HFFc6 (cell line): ENCODE results near the gene MAGI1. TPM values are rescaled to one million over a fixed set of nuclear protein-coding genes. Genes with fewer than 3 reads are reported as not detected.

Experiments used
- DNase-seq: peaks from one replicate; pipeline ENCODE4 v3.0.0-alpha.2; 2018
- H3K27ac Mint-ChIP-seq: 2 replicates; pipeline ENCODE4 v1.8.0; 2020; ENCODE audit warnings: mild to moderate bottlenecking, mixed read lengths
- H3K27me3 Mint-ChIP-seq: 2 replicates; pipeline ENCODE4 v1.8.0; 2021; ENCODE audit warnings: mild to moderate bottlenecking, moderate library complexity, mixed read lengths; ENCODE audit not compliant: insufficient read depth
- H3K36me3 Mint-ChIP-seq: 2 replicates; pipeline ENCODE4 v1.8.0; 2021; ENCODE audit warnings: low read depth, mixed read lengths
- H3K4me1 Mint-ChIP-seq: 2 replicates; pipeline ENCODE4 v1.8.0; 2020; ENCODE audit warnings: low read depth, mixed read lengths
- H3K4me3 Mint-ChIP-seq: 2 replicates; pipeline ENCODE4 v1.8.0; 2020; ENCODE audit warnings: mild to moderate bottlenecking, moderate library complexity, mixed read lengths
- H3K9me3 Mint-ChIP-seq: 2 replicates; pipeline ENCODE4 v1.8.0; 2020; ENCODE audit warnings: mild to moderate bottlenecking, mixed read lengths
- CTCF ChIP-seq: fragments of 200-600 bp; sonication (generic); IDR thresholded peaks from 2 replicates; pipeline ENCODE4 v1.5.0; 2021; ENCODE audit warnings: antibody characterized with exemption, mild to moderate bottlenecking
- total RNA-seq, 6 experiments: library from RNA; stranded (reverse); fragmentation: NEBNext Ultra II Directional; extraction: Animal tissue kit (Norgen Biotek cat#: 25700); gene quantifications; 2 replicates in 1 of 6; 3 replicates in 5 of 6; pipeline ENCODE4 v1.2.3, GENCODE V29; 2021

Gene MAGI1
- total RNA-seq, 6 experiments from 2014 or later: 21.1 to 30.5 (median 22.4) TPM

- Mint-ChIP-seq H3K27ac (no peak overlapping the region), H3K9me3 (no peaks in the 10 kb centered on the region), H3K27me3 (peaks cover 1% of the 10 kb centered on the region), H3K36me3 (no peaks in the 10 kb centered on the region), H3K4me1 (no peaks in the 10 kb centered on the region), H3K4me3 (no peak overlapping the region)
- no peak for DNase-seq
- TF ChIP-seq CTCF: no peak
Observed at GRCh38 chr3:65497846-65498245, 540.9 kb downstream of the MAGI1 start.

- TF ChIP-seq CTCF: no peak
- H3K4me1 Mint-ChIP-seq: peaks cover under 1% of the 10 kb centered on the region; the same call in 1 of the 2 replicates
- H3K9me3 Mint-ChIP-seq: no peaks in the 10 kb centered on the region
- DNase-seq: no peak
- H3K36me3 Mint-ChIP-seq: 0 out of 2 replicates have a peak, but pooled peaks cover 3% of the 10 kb centered on the region
- no peak overlapping the region for H3K4me3 Mint-ChIP-seq
- peaks cover 1% of the 10 kb centered on the region for H3K27me3 Mint-ChIP-seq
- no peak overlapping the region for H3K27ac Mint-ChIP-seq
Observed at GRCh38 chr3:65497236-65497635, 541.5 kb downstream of the MAGI1 start.

GRCh38 chr3:65493938-65494337, 544.8 kb downstream of the MAGI1 start:
- H3K4me1 Mint-ChIP-seq: peaks cover 8% of the 10 kb centered on the region; the same call in 1 of the 2 replicates
- H3K36me3 Mint-ChIP-seq: 0 out of 2 replicates have a peak, but pooled peaks cover 6% of the 10 kb centered on the region
- no peak overlapping the region for H3K4me3 Mint-ChIP-seq
- H3K27ac Mint-ChIP-seq: no peak overlapping the region
- no peak for TF ChIP-seq CTCF
- no peak for DNase-seq
- peaks cover 1% of the 10 kb centered on the region for H3K27me3 Mint-ChIP-seq
- H3K9me3 Mint-ChIP-seq: no peaks in the 10 kb centered on the region

- Mint-ChIP-seq H3K27me3 (peaks cover 1% of the 10 kb centered on the region), H3K36me3 (0 out of 2 replicates have a peak, but pooled peaks cover 6% of the 10 kb centered on the region), H3K4me3 (no peak overlapping the region), H3K4me1 (peaks cover 8% of the 10 kb centered on the region; the same call in 1 of the 2 replicates), H3K9me3 (no peaks in the 10 kb centered on the region), H3K27ac (no peak overlapping the region)
- TF ChIP-seq CTCF: no peak
- no peak for DNase-seq
Observed at GRCh38 chr3:65493371-65493882, 545.3 kb downstream of the MAGI1 start.

- H3K27ac Mint-ChIP-seq: no peak overlapping the region
- H3K36me3 Mint-ChIP-seq: 0 out of 2 replicates have a peak, but pooled peaks cover 6% of the 10 kb centered on the region
- no peak for TF ChIP-seq CTCF
- H3K4me3 Mint-ChIP-seq: no peak overlapping the region
- peaks cover 1% of the 10 kb centered on the region for H3K27me3 Mint-ChIP-seq
- H3K4me1 Mint-ChIP-seq: peaks cover 8% of the 10 kb centered on the region; the same call in 1 of the 2 replicates
- no peak for DNase-seq
- no peaks in the 10 kb centered on the region for H3K9me3 Mint-ChIP-seq
Observed at GRCh38 chr3:65492249-65492648, 546.5 kb downstream of the MAGI1 start.
